Ascending aorta (tissue), 2 donors: Measurements from ENCODE around the gene AXDND1. TPM values are rescaled to one million over a fixed set of nuclear protein-coding genes. Genes with fewer than 3 reads are reported as not detected.
A peak's percentile ranks its signal among the peaks of the same experiment; 100 is the strongest.

Experiments
- DNase-seq, 2 donors: peaks; one replicate each; pipeline ENCODE4 v3.0.0-alpha.2; 2019; ENCODE audit warnings: low spot score in 2 of 2
- H3K27ac ChIP-seq, 2 donors: fragments of 200-600 bp; sonication (generic); one replicate each; pipeline ENCODE4 v1.5.1; 2016 to 2017; ENCODE audit warnings: mild to moderate bottlenecking in 1 of 2
- H3K27me3 ChIP-seq: fragments of 200-600 bp; sonication (generic); one replicate; pipeline ENCODE4 v1.5.1; 2017
- H3K36me3 ChIP-seq, 2 donors: fragments of 200-600 bp; sonication (generic); one replicate each; pipeline ENCODE4 v1.5.1; 2016
- H3K4me1 ChIP-seq, 2 donors: fragments of 200-600 bp; sonication (generic); one replicate each; pipeline ENCODE4 v1.5.1; 2016 to 2017; ENCODE audit warnings: mild to moderate bottlenecking in 1 of 2
- H3K4me3 ChIP-seq, 2 donors: fragments of 200-600 bp; sonication (generic); one replicate each; pipeline ENCODE4 v1.5.1; 2016 to 2017; ENCODE audit warnings: mild to moderate bottlenecking in 1 of 2
- H3K9me3 ChIP-seq, 2 donors: fragments of 200-600 bp; sonication (generic); one replicate each; pipeline ENCODE4 v1.5.1; 2016
- intact Hi-C: fragments of 100-400 bp; cut with DNase I; formaldehyde crosslinking; loops from one replicate; pipeline ENCODE4 v1.15.1; 2023
- total RNA-seq: library from RNA; depleted of rRNA; stranded (reverse); fragments of >200 nt; gene quantifications from one replicate; pipeline ENCODE4 v1.1.0, GENCODE V29; 2016
- TF ChIP-seq, protein P1 (sequence below), 3 experiments: fragments of 200-600 bp in 2 of 3; fragments of 450-650 bp in 1 of 3; sonication (generic) in 2 of 3; IDR thresholded peaks; one replicate each; pipeline ENCODE4 v1.5.1; 2016 to 2019; ENCODE audit warnings: antibody characterized with exemption in 3 of 3, mild to moderate bottlenecking in 1 of 3, moderate library complexity in 1 of 3

AXDND1 gene
- not detected for total RNA-seq

DNA sequence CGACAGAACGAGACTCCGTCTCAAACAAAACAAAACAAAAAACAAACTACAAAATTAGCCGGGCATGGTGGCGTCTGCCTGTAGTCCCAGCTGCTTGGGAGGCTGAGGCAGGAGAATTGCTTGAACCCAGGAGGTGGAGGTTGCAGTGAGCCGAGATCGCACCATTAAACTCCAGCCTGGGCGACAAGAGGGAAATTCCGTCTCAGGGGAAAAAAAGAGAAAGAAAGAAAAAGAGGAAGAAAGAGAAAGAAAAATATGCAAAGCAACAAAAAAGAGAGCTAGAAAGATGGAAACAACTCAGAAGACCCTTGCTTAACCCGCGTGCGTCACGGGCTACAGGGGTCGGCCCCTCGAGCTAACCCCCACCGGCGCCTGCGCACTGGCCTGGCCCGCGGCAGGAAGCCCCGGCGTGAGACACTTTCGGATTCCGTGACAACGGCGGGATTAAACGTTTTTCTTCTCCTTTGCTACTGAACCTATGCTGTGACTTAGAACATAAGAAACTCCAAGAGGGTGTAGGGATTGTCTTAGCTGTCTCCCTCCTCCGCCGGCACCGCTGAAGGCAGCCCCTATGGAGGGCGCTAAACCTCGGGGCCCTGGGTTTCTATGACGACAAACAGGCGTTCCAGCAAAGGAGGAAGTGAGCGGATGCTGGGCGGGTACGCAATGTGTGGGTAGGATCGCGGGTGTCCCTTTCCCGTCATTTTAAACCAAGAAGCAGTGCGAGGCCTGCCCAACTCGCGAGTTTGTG is at the start of gene AXDND1:
Gene AXDND1 (plus strand): TSS at position 630 of the 751 bp plus-strand sequence. CDS start 539 bp downstream, outside the sequence.
- intact Hi-C loops, result loop anchor here (1.0 to 5.0 kb wide), 4 partner anchors 13 to 338 kb away; partner anchors contain the start of genes ABL2 and FAM20B

DNA sequence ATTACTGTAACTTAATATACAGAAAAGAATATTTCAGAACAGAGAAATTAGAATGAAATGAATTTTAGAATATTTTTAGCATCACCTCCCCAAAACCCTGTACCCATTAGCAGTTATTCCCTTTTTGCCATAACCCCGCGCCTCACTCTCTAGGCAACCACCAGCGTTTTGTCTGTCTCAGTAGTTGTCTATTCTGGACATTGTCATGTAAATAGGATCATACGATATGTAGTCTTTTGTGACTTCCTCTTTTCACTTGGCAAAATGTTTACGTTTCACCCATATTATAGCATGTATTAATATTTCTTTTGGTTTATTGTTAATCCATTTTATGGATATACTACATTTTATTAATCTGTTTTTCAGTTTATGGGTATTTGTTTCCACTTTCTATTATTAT is 47.3 kb upstream of the AXDND1 start:
- TF ChIP-seq, protein P1, sequence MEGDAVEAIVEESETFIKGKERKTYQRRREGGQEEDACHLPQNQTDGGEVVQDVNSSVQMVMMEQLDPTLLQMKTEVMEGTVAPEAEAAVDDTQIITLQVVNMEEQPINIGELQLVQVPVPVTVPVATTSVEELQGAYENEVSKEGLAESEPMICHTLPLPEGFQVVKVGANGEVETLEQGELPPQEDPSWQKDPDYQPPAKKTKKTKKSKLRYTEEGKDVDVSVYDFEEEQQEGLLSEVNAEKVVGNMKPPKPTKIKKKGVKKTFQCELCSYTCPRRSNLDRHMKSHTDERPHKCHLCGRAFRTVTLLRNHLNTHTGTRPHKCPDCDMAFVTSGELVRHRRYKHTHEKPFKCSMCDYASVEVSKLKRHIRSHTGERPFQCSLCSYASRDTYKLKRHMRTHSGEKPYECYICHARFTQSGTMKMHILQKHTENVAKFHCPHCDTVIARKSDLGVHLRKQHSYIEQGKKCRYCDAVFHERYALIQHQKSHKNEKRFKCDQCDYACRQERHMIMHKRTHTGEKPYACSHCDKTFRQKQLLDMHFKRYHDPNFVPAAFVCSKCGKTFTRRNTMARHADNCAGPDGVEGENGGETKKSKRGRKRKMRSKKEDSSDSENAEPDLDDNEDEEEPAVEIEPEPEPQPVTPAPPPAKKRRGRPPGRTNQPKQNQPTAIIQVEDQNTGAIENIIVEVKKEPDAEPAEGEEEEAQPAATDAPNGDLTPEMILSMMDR (IDR thresholded peaks at IDR 0.05), result no peak
- intact Hi-C loops, result no loop called here
- no peak for DNase-seq

More for the DNA sequence above, at the start of gene AXDND1:
- peak within 1 kb of the TSS; percentile 62 to 70 for H3K4me3 ChIP-seq
- DNase-seq, result peak; percentile 54 to 93
- no peaks in the 10 kb centered on the region for H3K9me3 ChIP-seq
- no peaks in the 10 kb centered on the region for H3K36me3 ChIP-seq
- peaks cover 0 to 6% of the 10 kb centered on the region in 2 donors for H3K4me1 ChIP-seq
- no peaks in the 10 kb centered on the region for H3K27me3 ChIP-seq
- TF ChIP-seq, protein P1 (IDR thresholded peaks at IDR 0.05), result no peak
- peak within 1 kb of the TSS; percentile 84 to 95 for H3K27ac ChIP-seq

GRCh38 chr1:179321533-179322216 is 44.1 kb upstream of the AXDND1 start:
- TF ChIP-seq, protein P1 (IDR thresholded peaks at IDR 0.05), result no peak
- intact Hi-C loops, result no loop called here
- DNase-seq, result no peak
- Histone ChIP-seq H3K9me3 (no peaks in the 10 kb centered on the region), H3K4me3 (no peak overlapping the region), H3K27me3 (no peaks in the 10 kb centered on the region), H3K36me3 (peaks cover 3 to 7% of the 10 kb centered on the region in 2 donors), H3K4me1 (no peaks in the 10 kb centered on the region), H3K27ac (no peak overlapping the region)

More for the DNA sequence above, 47.3 kb upstream of the AXDND1 start:
- Histone ChIP-seq H3K4me3 (no peak overlapping the region), H3K36me3 (peaks cover 3 to 5% of the 10 kb centered on the region in 2 donors), H3K27ac (no peak overlapping the region), H3K4me1 (no peaks in the 10 kb centered on the region), H3K9me3 (no peaks in the 10 kb centered on the region), H3K27me3 (no peaks in the 10 kb centered on the region)

DNA sequence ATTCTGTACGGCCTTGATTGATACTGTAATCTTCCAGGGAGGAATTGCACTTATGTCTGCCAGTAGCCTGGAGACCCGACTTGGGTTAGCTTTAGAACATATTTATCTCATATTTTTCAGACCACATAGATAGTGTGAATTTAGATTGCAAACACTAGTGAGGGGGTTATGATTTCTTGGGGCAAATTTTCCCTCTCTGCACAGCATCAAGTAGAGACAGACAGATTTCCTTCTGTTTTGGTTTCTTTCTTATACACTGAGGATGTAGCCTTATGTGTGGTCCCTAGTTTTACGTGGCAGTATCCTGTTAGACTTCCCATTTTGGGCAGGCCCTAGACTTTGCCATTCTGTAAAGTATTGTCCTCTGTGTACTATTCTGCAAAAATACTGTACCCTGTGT is 43.2 kb upstream of the AXDND1 start:
- Histone ChIP-seq H3K27me3 (no peaks in the 10 kb centered on the region), H3K4me1 (no peaks in the 10 kb centered on the region), H3K9me3 (no peaks in the 10 kb centered on the region), H3K4me3 (no peak overlapping the region), H3K36me3 (peaks cover 3 to 5% of the 10 kb centered on the region in 2 donors), H3K27ac (no peak overlapping the region)
- TF ChIP-seq, protein P1 (IDR thresholded peaks at IDR 0.05), result no peak
- intact Hi-C loops, result no loop called here
- DNase-seq, result no peak

GRCh38 chr1:179323436-179323835 is 42.3 kb upstream of the AXDND1 start:
- DNase-seq, result no peak
- no peaks in the 10 kb centered on the region for H3K4me1 ChIP-seq
- no peaks in the 10 kb centered on the region for H3K9me3 ChIP-seq
- no peaks in the 10 kb centered on the region for H3K27me3 ChIP-seq
- H3K36me3 ChIP-seq, result peaks cover 3 to 5% of the 10 kb centered on the region in 2 donors
- intact Hi-C loops, result no loop called here
- no peak overlapping the region for H3K4me3 ChIP-seq
- TF ChIP-seq, protein P1 (IDR thresholded peaks at IDR 0.05), result no peak
- H3K27ac ChIP-seq, result no peak overlapping the region
